Lung (tissue), 12 donors: ENCODE results near the gene BLOC1S6. TPM values are rescaled to one million over a fixed set of nuclear protein-coding genes. Genes with fewer than 3 reads are reported as not detected.
A peak's percentile ranks its signal among the peaks of the same experiment; 100 is the strongest.

Experiments used
- ATAC-seq: fragments of 200-7000 bp; cut with Tn5 transposase; one replicate; pipeline ENCODE4 v1.9.1; 2020; ENCODE audit warnings: moderate number of reproducible peaks; ENCODE audit not compliant: insufficient read depth, low FRiP score
- DNase-seq, 3 donors: peaks; one replicate each; pipeline ENCODE4 v3.0.0-alpha.2; 2013 to 2017
- H3K27ac ChIP-seq, 2 donors: one replicate each; pipeline ENCODE4 v1.5.1; 2013; ENCODE audit warnings: mild to moderate bottlenecking in 2 of 2, moderate library complexity in 2 of 2, control low read depth in 1 of 2, inconsistent platforms in 1 of 2, low read depth in 1 of 2, low read length in 1 of 2
- H3K27me3 ChIP-seq, 3 donors: one replicate each; pipeline ENCODE4 v1.5.1; 2013; ENCODE audit warnings: low read length in 2 of 3; ENCODE audit not compliant: control insufficient read depth in 3 of 3, insufficient read depth in 3 of 3
- H3K36me3 ChIP-seq, 4 donors: one replicate each; pipeline ENCODE4 v1.5.1; 2013; ENCODE audit warnings: low read length in 4 of 4, mild to moderate bottlenecking in 1 of 4, moderate library complexity in 1 of 4; ENCODE audit not compliant: control insufficient read depth in 4 of 4, insufficient read depth in 4 of 4
- H3K4me1 ChIP-seq, 5 donors: one replicate each; pipeline ENCODE4 v1.5.1; 2013; ENCODE audit warnings: low read length in 5 of 5, mild to moderate bottlenecking in 2 of 5, moderate library complexity in 1 of 5; ENCODE audit not compliant: control insufficient read depth in 5 of 5, insufficient read depth in 5 of 5
- H3K4me3 ChIP-seq: one replicate; pipeline ENCODE4 v1.5.1; 2013; ENCODE audit warnings: mild to moderate bottlenecking, control low read depth, moderate library complexity
- H3K9ac ChIP-seq, 2 donors: one replicate each; pipeline ENCODE4 v1.5.1; 2013; ENCODE audit warnings: low read length in 2 of 2, control low read depth in 1 of 2; ENCODE audit not compliant: insufficient read depth in 1 of 2
- H3K9me3 ChIP-seq, 4 donors: one replicate each; pipeline ENCODE4 v1.5.1; 2013; ENCODE audit warnings: low read length in 3 of 4, mild to moderate bottlenecking in 1 of 4, moderate library complexity in 1 of 4; ENCODE audit not compliant: control insufficient read depth in 4 of 4, insufficient read depth in 3 of 4
- CTCF ChIP-seq: IDR thresholded peaks from 2 replicates; pipeline ENCODE4 v1.5.1; 2012; ENCODE audit warnings: mild to moderate bottlenecking; ENCODE audit errors: control extremely low read depth, extremely low read depth
- WGBS, 2 donors: extraction: QIAGEN DNeasy Blood & Tissue Kit; methylation state at CpG; one replicate each; pipeline ENCODE4 v1.1.7; 2013; 5-methylcytosine and 5-hydroxymethylcytosine counted together
- polyA plus RNA-seq, 2 donors: library from polyadenylated mRNA; stranded (reverse); fragments of 200-250 nt; gene quantifications; one replicate each; pipeline ENCODE4 v1.2.1, GENCODE V29; 2013
- total RNA-seq, 2 donors: library from RNA; depleted of rRNA in 1 of 2; stranded (reverse); fragments of >200 nt in 1 of 2; gene quantifications; one replicate each; pipeline ENCODE4 v1.2.1, GENCODE V29; 2014 to 2021
- donor health status: control.
- donor health status: control.
- donor health status: Bipolar disorder and iron deficiency.
- donor health status: healthy.
- donor health status: DM: yes; HTN: yes; CAD: no.

The BLOC1S6 gene
- total and polyA plus RNA-seq, 4 donors, result 15.2 to 56.5 (median 30.3) TPM

DNA sequence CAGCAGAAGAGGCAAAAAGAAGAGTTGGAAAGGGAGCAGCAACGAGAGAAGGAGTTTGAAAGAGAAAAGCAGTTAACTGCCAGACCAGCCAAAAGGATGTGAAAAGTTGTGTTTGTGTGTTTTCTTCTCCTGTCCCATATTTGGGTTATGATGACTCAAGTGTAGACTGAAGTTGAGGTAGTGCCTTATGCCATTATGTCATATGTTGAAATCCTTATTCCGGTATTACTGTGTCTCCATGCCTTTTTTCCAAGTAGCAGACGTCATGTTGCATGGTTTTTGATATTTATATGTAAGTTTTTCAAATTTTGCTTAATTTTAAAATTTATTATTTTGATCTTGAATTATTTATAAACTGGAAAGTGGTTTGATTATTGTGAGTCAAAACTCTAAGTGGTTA is 19.2 kb downstream of the BLOC1S6 start:
- 63 to 70% methylated on average over 3 of the region's 3 CpGs for WGBS, 2 donors

GRCh38 chr15:45606841-45607240 is 19.7 kb downstream of the BLOC1S6 start:
- Histone ChIP-seq H3K9me3 (no peaks in the 10 kb centered on the region), H3K4me1 (no peaks in the 10 kb centered on the region), H3K4me3 (no peak overlapping the region), H3K27ac (no peak overlapping the region), H3K36me3 (peaks cover 5 to 14% (median 10%) of the 10 kb centered on the region in 4 donors), H3K27me3 (no peaks in the 10 kb centered on the region), H3K9ac (no peak overlapping the region)
- WGBS, 2 donors, result 96 to 97% methylated on average over 1 of the region's 1 CpG
- TF ChIP-seq CTCF, result no peak
- ATAC-seq, result no peak
- no peak for DNase-seq

More for the DNA sequence above, 19.2 kb downstream of the BLOC1S6 start:
- Histone ChIP-seq H3K27me3 (no peaks in the 10 kb centered on the region), H3K9ac (no peak overlapping the region), H3K4me1 (no peaks in the 10 kb centered on the region), H3K9me3 (no peaks in the 10 kb centered on the region), H3K36me3 (peaks cover 5 to 14% (median 10%) of the 10 kb centered on the region in 4 donors), H3K4me3 (no peak overlapping the region), H3K27ac (no peak overlapping the region)
- TF ChIP-seq CTCF, result no peak
- DNase-seq (no peak), ATAC-seq (no peak)

- Histone ChIP-seq H3K27me3 (no peaks in the 10 kb centered on the region), H3K9ac (no peak overlapping the region), H3K9me3 (no peaks in the 10 kb centered on the region), H3K36me3 (peaks cover 3 to 10% (median 7%) of the 10 kb centered on the region in 4 donors), H3K4me3 (no peak overlapping the region), H3K4me1 (no peaks in the 10 kb centered on the region), H3K27ac (no peak overlapping the region)
- peak; percentile 5 for TF ChIP-seq CTCF
- DNase-seq, result peak in 1 of 3 donors; percentile 13
- 29 to 35% methylated on average over 4 of the region's 4 CpGs for WGBS, 2 donors
- no peak for ATAC-seq
Observed at GRCh38 chr15:45611305-45611704, 24.1 kb downstream of the BLOC1S6 start.

DNA sequence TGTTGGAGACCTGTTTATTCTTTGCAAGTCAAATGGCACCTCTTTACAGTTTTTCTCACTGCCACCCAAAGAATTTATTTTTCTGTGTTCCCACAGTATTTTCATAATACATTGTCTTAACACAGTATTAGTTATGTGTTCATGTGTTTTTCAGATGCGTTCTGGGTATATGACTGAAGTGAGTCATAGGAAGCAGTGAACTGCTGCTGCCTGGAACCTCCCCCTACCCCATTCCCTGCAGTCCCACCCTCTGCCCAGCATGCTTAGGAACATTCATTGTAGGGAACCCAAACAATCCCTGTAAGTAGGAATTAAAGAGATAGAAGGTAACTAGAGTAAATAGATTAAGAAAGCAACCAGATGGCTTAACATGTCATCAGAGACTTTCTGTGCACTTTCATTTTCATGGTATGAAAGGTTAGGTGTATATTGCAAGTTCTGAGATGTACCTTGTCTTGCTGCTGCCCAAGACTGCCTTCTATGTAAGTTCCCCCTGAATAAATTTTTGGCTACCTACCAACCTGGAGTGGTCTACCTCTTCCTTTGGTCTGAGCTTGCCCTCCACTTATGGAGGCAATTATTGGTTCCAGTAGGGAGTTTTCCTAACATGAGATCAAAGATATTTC is 25.7 kb downstream of the BLOC1S6 start:
- peaks cover 0 to 6% (median 2%) of the 10 kb centered on the region in 4 donors for H3K36me3 ChIP-seq
- peaks cover 0 to 1% (median 0%) of the 10 kb centered on the region in 4 donors for H3K9me3 ChIP-seq
- 64 to 75% methylated on average over 1 of the region's 1 CpG for WGBS, 2 donors
- TF ChIP-seq CTCF, result no peak
- no peaks in the 10 kb centered on the region for H3K27me3 ChIP-seq
- DNase-seq (no peak), ATAC-seq (no peak)
- no peak overlapping the region for H3K9ac ChIP-seq
- no peak overlapping the region for H3K4me3 ChIP-seq
- H3K4me1 ChIP-seq, result no peaks in the 10 kb centered on the region
- H3K27ac ChIP-seq, result no peak overlapping the region
